Measurements from ENCODE around the gene ODAD4.
"Not testable (repeated sequence)": the region's sequence is repeated elsewhere in the genome, so short reads cannot be mapped to it uniquely, and the experiment has no call there.

ODAD4 gene

DNA sequence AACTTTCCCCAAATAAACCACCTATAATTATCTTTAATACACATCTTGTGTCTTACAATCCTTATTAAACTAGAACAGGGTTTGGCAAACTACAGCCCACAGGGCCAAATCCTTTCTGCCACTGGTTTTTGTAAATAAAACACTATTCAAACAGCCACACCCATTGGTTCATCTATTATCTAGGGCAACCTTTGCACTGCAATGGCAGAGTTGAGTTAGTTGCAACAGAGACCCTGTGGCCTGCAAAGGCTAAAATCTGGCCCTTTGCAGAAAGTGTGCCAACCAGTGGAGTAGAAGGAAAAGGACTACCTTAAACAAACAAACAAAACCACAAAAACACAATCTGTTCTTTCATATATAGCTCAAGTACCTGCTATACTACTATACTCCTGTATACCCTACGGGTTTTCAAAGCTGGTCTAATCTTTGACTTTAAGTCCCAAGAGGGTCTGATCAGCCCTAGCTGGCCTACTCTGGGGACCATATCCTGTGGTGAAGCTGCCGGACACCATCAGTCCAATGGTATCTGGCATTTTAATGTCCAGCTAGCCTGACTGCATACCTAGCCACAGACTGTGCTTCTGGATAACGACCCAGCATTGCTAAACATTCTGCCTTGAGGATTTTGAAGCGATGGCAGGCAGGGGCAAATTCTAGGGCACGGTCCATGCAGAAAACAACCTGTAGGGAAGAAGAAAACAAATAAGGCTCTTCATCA, 59.4 kb downstream of the ODAD4 start:
- in situ Hi-C loops (cut with MboI; ENCODE audit: low sequenced_read_pairs) = no loop called here

DNA sequence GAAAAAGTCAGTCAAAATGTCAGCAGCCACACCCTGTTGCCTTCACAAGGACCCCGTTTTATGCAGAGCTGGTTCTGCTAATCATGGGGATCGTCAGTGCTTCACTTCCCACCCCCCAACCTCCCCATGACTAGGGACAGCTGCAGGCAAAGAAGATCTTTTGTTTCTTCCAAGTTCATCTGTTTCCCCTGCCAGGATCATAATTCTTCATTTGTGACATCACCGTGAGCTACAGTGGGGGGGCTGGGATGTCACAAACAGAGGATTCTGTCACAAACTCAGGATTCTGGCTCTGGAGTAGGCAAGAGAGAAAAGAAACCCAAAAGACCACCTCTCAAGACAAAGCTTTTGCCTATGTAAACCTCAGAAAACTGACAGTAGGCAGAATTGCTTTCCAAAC, 62.2 kb downstream of the ODAD4 start:
- in situ Hi-C loops (cut with MboI; ENCODE audit: low sequenced_read_pairs) = no loop called here

DNA sequence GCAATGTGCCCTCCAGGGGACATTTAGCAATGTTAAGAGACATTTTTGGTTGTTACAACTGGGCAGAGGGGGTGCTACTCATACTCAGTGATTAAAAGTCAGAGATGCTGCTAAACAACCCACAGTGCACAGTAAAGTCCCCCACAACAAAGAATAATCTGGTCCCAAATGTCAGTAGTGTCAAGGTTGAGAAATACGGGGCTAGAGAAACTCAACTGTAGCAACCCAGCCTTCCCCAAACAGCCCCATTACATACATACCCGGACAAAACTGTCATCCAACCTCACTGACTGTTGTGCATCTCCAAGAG, 66.4 kb downstream of the ODAD4 start:
- in situ Hi-C loops (cut with MboI; ENCODE audit: low sequenced_read_pairs) = no loop called here

DNA sequence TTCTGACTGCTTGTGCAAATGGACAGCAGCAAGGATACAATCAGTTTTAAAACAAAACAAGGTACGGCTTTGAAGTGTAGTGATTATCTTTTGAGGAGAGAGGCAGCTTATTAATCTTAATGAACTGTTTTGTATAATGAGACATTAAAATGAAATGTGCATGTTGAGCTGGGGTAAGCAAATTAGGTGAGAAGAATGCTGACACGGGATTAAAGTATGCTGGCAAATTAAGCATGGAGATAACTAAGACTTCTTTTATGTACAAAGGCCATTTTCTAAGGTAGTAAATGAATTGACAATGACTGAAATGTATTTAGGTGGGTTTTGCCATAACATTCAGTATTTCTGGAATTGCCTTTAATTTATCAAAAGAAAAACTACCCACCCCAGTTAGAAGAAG, 68.1 kb downstream of the ODAD4 start:
- in situ Hi-C loops (cut with MboI; ENCODE audit: low sequenced_read_pairs) = no loop called here

DNA sequence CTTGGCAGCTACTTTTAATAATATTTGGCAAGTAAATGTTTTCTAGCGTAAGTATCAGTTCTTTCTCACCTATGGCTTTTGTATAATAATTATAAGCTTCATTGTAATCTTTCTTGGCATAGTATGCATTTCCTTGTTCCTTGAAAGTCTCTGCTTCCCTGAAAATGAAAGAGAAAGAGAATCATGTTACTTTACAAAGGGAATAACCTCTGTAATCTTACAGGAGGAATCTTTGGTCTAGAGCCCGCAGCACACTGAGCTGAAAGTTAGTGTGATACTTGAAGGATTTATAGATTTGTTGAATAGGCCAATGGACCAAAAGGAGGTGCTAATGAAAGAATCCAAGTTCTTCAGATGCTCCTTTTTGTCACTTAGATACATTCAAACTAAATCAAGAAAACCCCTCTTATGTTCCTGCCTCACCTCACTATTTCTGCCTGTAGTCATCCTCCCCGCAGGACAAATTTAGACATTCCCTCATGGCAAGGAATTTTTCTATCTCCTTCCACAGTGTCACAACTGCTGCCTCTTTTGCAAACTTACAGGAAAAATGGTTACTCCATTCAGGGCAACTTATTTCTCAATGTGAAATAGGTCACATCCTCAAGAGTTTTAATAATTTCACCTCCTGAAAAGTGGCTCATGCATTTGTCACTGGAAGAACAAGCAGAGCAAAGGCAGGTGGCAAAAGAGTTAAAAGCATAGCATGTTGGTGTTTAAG, 70.2 kb downstream of the ODAD4 start:
- in situ Hi-C loops (cut with MboI; ENCODE audit: low sequenced_read_pairs) = no loop called here

DNA sequence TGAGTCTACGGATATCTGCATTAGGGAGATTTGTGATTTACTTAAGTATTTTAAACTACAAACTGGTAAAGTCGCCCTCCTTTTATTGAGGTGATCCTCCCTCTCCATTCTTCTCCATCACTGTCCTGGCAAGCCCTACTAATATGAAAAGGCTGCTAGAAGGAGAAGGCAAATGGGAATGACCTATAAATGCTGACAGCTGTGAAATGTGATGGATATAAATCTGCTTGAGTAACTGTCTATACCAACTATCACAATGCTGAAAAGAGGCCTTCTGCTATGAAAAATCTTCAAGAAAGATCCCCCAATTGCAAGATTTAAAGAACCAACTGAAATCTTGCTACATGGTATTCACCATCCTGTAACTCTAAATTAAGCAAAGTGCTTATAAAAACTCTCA, 71.3 kb downstream of the ODAD4 start:
- in situ Hi-C loops (cut with MboI; ENCODE audit: low sequenced_read_pairs) = no loop called here

DNA sequence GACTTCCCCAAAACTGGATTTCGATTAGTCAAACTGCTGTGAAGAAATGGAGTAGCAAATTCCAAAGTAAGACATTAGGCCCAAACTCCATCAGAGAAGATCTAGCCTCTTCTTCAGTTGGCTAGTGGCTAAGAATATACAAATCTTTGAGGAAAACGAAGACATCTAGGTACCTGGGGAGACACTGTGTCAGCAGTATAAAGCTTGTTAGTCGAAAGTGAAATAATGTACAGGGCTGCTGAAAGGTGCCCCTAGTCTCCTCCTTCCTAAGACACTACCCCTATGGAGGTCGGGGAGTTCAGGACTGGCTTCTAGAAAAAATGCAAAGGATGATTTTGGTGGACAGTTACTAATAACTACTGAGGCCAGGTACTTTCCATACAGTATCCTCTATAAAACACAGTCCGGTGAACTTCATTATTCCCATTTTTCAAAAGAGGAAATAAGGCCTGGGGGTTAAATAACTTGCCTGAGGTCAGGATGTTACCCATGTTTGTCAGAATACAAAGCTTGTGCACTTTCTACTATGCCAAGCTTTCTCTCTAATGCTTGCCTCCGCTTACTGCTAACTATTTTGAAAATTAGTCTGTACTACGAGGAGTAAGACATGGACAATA, 71.9 kb downstream of the ODAD4 start:
- in situ Hi-C loops (cut with MboI; ENCODE audit: low sequenced_read_pairs) = no loop called here

DNA sequence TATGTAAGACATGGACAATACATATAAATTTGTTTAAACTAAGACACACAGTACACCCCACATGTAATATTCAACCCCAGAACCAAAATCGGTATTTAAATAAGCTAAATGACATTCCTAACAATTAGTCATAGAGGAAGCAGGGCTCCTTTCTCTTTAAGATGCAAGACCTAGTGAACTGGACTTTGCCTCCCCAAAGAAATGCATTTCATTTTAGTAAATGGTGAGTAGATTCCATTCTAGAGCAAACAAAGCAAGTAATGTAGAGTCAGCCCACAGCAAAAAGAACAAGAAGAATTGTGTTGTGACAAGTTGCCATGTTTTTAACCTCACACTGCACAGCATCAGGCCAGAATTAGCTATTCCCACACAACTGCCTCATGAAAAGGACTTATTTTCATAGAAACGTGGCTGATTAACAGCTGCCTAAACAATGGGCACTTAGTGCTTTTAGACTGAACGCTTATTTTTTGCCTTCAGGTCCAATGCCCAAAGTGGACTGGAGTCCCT, 72.4 kb downstream of the ODAD4 start:
- in situ Hi-C loops (cut with MboI; ENCODE audit: low sequenced_read_pairs) = no loop called here

DNA sequence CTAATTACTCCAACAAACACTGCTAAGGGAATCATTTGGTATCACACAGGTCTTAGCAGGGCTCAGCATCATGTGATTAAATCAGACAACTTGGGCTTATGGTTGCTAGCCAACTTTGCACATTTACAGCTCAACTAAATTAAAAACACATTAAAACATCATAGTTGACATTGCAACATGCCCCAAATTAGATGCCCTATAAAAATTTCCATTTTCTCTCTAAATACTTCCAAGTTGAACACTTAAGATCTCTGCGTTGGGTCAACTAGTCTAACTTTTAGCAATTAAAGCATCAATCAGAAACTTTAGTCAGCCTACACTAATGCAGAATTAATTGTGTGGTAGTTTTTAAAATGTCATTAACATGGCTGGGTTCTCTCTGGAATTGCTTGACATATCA, 74.7 kb downstream of the ODAD4 start:
- in situ Hi-C loops (cut with MboI; ENCODE audit: low sequenced_read_pairs) = no loop called here

DNA sequence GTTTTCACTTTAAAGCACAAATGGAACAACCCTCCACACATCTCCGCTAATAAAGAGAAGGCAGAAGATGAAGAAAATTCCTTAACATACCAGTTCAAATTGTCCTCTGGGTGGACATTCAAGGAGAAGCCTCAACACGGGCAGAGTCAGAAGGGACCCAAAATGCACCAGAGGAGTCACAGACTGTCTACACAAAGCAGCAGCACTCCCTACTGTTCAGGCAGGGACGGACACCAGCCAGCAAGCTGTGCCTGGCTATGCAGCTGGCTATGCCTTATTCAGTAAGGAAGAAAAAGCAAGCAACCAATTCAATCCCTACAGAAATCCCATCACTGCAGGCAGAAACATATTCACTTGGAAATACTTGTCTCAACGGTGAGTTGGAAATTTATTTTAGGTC, 78.8 kb downstream of the ODAD4 start:
- in situ Hi-C loops (cut with MboI; ENCODE audit: low sequenced_read_pairs) = no loop called here

DNA sequence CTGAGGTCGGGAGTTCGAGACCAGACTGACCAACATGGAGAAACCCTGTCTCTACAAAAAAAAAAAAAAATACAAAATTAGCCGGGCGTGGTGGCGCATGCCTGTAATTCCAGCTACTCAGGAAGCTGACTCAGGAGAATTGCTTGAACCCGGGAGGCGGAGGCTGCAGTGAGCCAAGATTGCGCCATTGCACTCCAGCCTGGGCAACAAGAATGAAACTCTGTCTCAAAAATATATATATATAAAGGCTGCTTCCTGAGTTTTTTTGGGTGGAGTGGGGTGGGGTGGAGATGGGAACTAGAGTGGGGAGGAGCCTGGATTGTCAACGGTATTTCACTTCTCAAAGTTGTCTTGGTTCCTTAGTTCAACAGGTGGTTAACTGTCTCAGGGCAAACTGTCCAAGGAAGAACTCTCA, 79.9 kb downstream of the ODAD4 start:
- in situ Hi-C loops (cut with MboI; ENCODE audit: low sequenced_read_pairs) = not testable (repeated sequence)

DNA sequence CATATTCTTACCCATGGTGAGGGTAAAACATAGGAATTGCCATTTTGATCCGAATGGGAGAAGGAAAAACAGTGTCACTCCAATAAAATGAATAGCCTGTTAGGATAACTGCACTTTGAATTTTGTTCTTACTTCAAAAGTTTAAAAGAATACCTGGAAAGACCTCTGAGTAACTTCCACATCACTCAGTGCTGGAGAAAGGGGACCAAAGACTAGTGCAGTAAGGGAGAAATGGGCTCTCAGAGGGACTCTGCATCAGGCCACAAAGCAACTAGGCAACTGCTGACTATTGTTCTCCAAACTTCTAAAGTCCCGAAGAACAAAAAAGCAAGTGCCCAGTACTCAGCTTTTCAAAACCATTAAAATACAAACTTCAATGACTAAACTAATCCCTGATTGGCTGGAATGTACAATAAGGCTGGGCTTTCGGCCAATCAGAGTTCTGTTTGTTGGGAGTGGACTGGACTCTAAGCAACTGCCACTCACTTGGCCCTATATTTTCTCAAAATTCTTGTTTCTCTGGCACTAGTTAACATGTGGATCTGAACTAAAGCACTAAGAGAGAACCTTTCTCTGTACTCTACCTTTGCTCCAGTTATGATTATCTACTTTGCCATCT, 80.6 kb downstream of the ODAD4 start:
- in situ Hi-C loops (cut with MboI; ENCODE audit: low sequenced_read_pairs) = no loop called here

DNA sequence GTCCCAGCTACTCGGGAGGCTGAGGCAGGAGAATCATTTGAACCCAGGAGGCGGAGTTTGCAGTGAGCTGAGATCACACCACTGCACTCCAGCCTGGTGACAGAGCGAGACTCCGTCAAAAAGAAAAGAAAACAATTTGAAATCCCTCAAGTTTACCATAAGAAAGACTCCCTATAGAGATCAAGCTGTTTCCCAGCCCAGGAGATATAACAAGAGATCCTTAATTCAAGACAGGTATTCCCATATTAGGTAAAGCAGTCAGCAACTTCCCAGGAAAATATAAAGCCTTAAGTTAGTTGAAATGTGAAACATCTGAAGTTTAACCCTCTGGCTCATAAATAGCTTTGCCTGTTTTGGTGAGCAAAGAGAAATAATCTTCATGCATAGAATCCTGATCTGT, 81.9 kb downstream of the ODAD4 start:
- in situ Hi-C loops (cut with MboI; ENCODE audit: low sequenced_read_pairs) = not testable (repeated sequence)

DNA sequence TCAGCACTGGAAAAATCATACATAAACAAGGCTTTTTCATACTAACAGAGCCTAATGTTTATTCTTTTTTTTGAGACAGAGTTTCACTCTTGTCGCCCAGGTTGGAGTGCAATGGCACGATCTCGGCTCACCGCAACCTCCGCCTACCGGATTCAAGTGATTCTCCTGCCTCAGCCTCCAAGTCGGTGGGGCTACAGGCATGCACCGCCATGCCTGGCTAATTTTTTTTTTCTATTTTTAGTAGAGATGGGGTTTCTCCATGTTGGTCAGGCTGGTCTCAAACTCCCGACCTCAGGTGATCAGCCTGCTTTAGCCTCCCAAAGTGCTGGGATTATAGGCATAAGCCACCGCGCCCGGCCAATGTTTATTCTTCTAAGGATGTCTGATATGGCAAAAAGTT, 83.3 kb downstream of the ODAD4 start:
- in situ Hi-C loops (cut with MboI; ENCODE audit: low sequenced_read_pairs) = not testable (repeated sequence)
